RPMI8226 (cell line): ENCODE measurements around the gene XPNPEP3.
"Not testable (repeated sequence)": the region's sequence is repeated elsewhere in the genome, so short reads cannot be mapped to it uniquely, and the experiment has no call there.

Experiments
- DNase-seq: peaks from one replicate; pipeline ENCODE4 v3.0.0-alpha.2; 2015

The XPNPEP3 gene

GRCh38 chr22:40862013-40862412 is 5.1 kb downstream of the XPNPEP3 start, which contains the start of gene DNAJB7:
Gene DNAJB7, minus strand, starts transcription at chr22:40862113. Its CDS starts 119 bp downstream, at chr22:40861994.
- no peak for DNase-seq

GRCh38 chr22:40862537-40862936 is 5.6 kb downstream of the XPNPEP3 start:
- DNase-seq, result no peak

GRCh38 chr22:40867109-40867508 is 10.2 kb downstream of the XPNPEP3 start:
- DNase-seq, result no peak

- DNase-seq, result not testable (repeated sequence)
Measured at GRCh38 chr22:40868379-40868778, 11.4 kb downstream of the XPNPEP3 start.

- no peak for DNase-seq
Measured at GRCh38 chr22:40874016-40874415, 17.1 kb downstream of the XPNPEP3 start.

GRCh38 chr22:40875111-40875510 is 18.2 kb downstream of the XPNPEP3 start:
- DNase-seq, result no peak

- no peak for DNase-seq
Measured at GRCh38 chr22:40876907-40877306, 20.0 kb downstream of the XPNPEP3 start.

- no peak for DNase-seq
Measured at GRCh38 chr22:40877488-40877887, 20.5 kb downstream of the XPNPEP3 start.

- DNase-seq, result no peak
Measured at GRCh38 chr22:40878922-40879321, 22.0 kb downstream of the XPNPEP3 start.

- DNase-seq, result no peak
Measured at GRCh38 chr22:40889116-40889515, 32.2 kb downstream of the XPNPEP3 start.

- DNase-seq, result no peak
Measured at GRCh38 chr22:40890881-40891280, 33.9 kb downstream of the XPNPEP3 start.

- DNase-seq, result no peak
Measured at GRCh38 chr22:40894417-40894816, 37.5 kb downstream of the XPNPEP3 start.

- peak; percentile 76 for DNase-seq
Measured at GRCh38 chr22:40898850-40899357, 42.0 kb downstream of the XPNPEP3 start.

- DNase-seq, result no peak
Measured at GRCh38 chr22:40904101-40904500, 47.2 kb downstream of the XPNPEP3 start.

- DNase-seq, result no peak
Measured at GRCh38 chr22:40908895-40909294, 51.9 kb downstream of the XPNPEP3 start.

GRCh38 chr22:40911772-40912171 is 54.8 kb downstream of the XPNPEP3 start:
- no peak for DNase-seq

- DNase-seq, result not testable (repeated sequence)
Measured at GRCh38 chr22:40912987-40913386, 56.0 kb downstream of the XPNPEP3 start.

- no peak for DNase-seq
Measured at GRCh38 chr22:40919446-40919845, 62.5 kb downstream of the XPNPEP3 start.

- no peak for DNase-seq
Measured at GRCh38 chr22:40920526-40920925, 63.6 kb downstream of the XPNPEP3 start.

GRCh38 chr22:40922484-40923303 is 65.7 kb downstream of the XPNPEP3 start:
- DNase-seq, result peak; percentile 66

GRCh38 chr22:40928657-40929056 is 71.7 kb downstream of the XPNPEP3 start:
- DNase-seq, result no peak

- no peak for DNase-seq
Measured at GRCh38 chr22:40932396-40932795, 75.4 kb downstream of the XPNPEP3 start.

GRCh38 chr22:40939202-40939601 is 82.3 kb downstream of the XPNPEP3 start:
- DNase-seq, result no peak

GRCh38 chr22:40950962-40951794 is 94.2 kb downstream of the XPNPEP3 start, which contains the start of gene RBX1:
Gene RBX1, plus strand, starts transcription at chr22:40951378. Its CDS starts 21 bp downstream, at chr22:40951399.
- peak; percentile 98 for DNase-seq
